Natural killer cell treated with Interleukin-12 subunit alpha and Interleukin-12 subunit beta and Interleukin-15 and Interleukin-18, amount 100 ng/mL, for 72 hours (primary cell): ENCODE results near the gene FOXRED2. TPM values are rescaled to one million over a fixed set of nuclear protein-coding genes. Genes with fewer than 3 reads are reported as not detected.

Source experiments
- ATAC-seq, 2 donors: fragments of 150-1000 bp; cut with Tn5 transposase in 1 of 2; sonication (Bioruptor Pico), chemical (Tn5 transposase) in 1 of 2; 2 replicates each; pipeline ENCODE4 v1.10.0; 2021
- DNase-seq: peaks from one replicate; pipeline ENCODE4 v3.0.0; 2022; ENCODE audit warnings: low spot score
- H3K27ac Mint-ChIP-seq, 2 donors: 1 replicate in 1 of 2; 2 replicates in 1 of 2; pipeline ENCODE4 v1.8.0; 2022; ENCODE audit warnings: mixed read lengths in 2 of 2, mild to moderate bottlenecking in 1 of 2, moderate library complexity in 1 of 2
- H3K27me3 Mint-ChIP-seq, 2 donors: 1 replicate in 1 of 2; 2 replicates in 1 of 2; pipeline ENCODE4 v1.8.0; 2022; ENCODE audit warnings: mixed read lengths in 2 of 2
- H3K36me3 Mint-ChIP-seq: one replicate; pipeline ENCODE4 v1.8.0; 2022; ENCODE audit warnings: mixed read lengths
- H3K4me1 Mint-ChIP-seq, 2 donors: 1 replicate in 1 of 2; 2 replicates in 1 of 2; pipeline ENCODE4 v1.8.0; 2022; ENCODE audit warnings: low read depth in 2 of 2, mixed read lengths in 2 of 2, mild to moderate bottlenecking in 1 of 2
- H3K4me3 Mint-ChIP-seq: one replicate; pipeline ENCODE4 v1.8.0; 2022; ENCODE audit warnings: mixed read lengths
- H3K9me3 Mint-ChIP-seq: 2 replicates; pipeline ENCODE4 v1.8.0; 2022; ENCODE audit warnings: mixed read lengths
- total RNA-seq, 2 donors: library from RNA; stranded (reverse); gene quantifications; one replicate each; pipeline ENCODE4 v1.2.3, GENCODE V29; 2022

FOXRED2 gene
- total RNA-seq, 2 donors from 2014 or later, result 6.5 to 25.5 TPM

- H3K36me3 Mint-ChIP-seq, result no peaks in the 10 kb centered on the region
- no peak for ATAC-seq
- H3K27ac Mint-ChIP-seq, result no peak overlapping the region
- no peak overlapping the region for H3K4me3 Mint-ChIP-seq
- H3K9me3 Mint-ChIP-seq, result no peaks in the 10 kb centered on the region
- no peak for DNase-seq
- H3K27me3 Mint-ChIP-seq, result no peaks in the 10 kb centered on the region
- H3K4me1 Mint-ChIP-seq, result peaks cover 17 to 19% of the 10 kb centered on the region in 2 donors
These were observed 66.3 kb downstream of the FOXRED2 start for GRCh38 chr22:36440429-36441002.

GRCh38 chr22:36439481-36440271, 67.2 kb downstream of the FOXRED2 start:
- H3K36me3 Mint-ChIP-seq, result no peaks in the 10 kb centered on the region
- no peak overlapping the region for H3K27ac Mint-ChIP-seq
- H3K9me3 Mint-ChIP-seq, result no peaks in the 10 kb centered on the region
- DNase-seq, result no peak
- no peak overlapping the region for H3K4me3 Mint-ChIP-seq
- H3K27me3 Mint-ChIP-seq, result no peaks in the 10 kb centered on the region
- no peak for ATAC-seq
- peaks cover 14% of the 10 kb centered on the region in 2 donors for H3K4me1 Mint-ChIP-seq

Other genes starting within 250 kb of the FOXRED2 start
- gene MYH9, start 119.1 kb downstream of the FOXRED2 start, total RNA-seq, result 100 to 1,000 TPM; 623 to 642 TPM
- 10 to 100 TPM; 67.5 to 96.7 TPM for gene TXN2, start 25.4 kb downstream of the FOXRED2 start, total RNA-seq
- gene EIF3D, start 22.1 kb upstream of the FOXRED2 start, total RNA-seq, result 100 to 1,000 TPM; 248 to 321 TPM
- not detected for gene CACNG2, start 196.7 kb upstream of the FOXRED2 start, total RNA-seq